ENCODE measurements around the gene STARD6. TPM values are rescaled to one million over a fixed set of nuclear protein-coding genes. Genes with fewer than 3 reads are reported as not detected.
"Not testable (repeated sequence)": the region's sequence is repeated elsewhere in the genome, so short reads cannot be mapped to it uniquely, and the experiment has no call there.

Gene STARD6
- not detected in 2 replicates for total RNA-seq

GRCh38 chr18:54357660-54358494, at the start of gene STARD6, which contains the start of gene C18orf54:
STARD6 (minus strand) TSS chr18:54357858; CDS start chr18:54354573, 3,285 bp downstream.
C18orf54 (plus strand) TSS chr18:54357906; CDS start chr18:54360573, 2,667 bp downstream.
- no peaks in the 10 kb centered on the region for H3K27me3 Mint-ChIP-seq
- peak within 1 kb of the TSS; percentile 100 for H3K27ac Mint-ChIP-seq
- H3K4me1 Mint-ChIP-seq, result peaks cover 25% of the 10 kb centered on the region
- peak; percentile 98 for DNase-seq
- H3K36me3 Mint-ChIP-seq (ENCODE audit: low read depth), result peaks cover 21% of the 10 kb centered on the region
- intact Hi-C loops (cut with micrococcal nuclease), result loop anchor here (1.0 to 10.0 kb wide), 6 partner anchors 31 to 423 kb away; partner anchors contain the start of genes MBD2 and POLI
- H3K4me3 Mint-ChIP-seq, result peak within 1 kb of the TSS; percentile 99
- H3K9me3 Mint-ChIP-seq, result no peaks in the 10 kb centered on the region

- Mint-ChIP-seq H3K36me3 (ENCODE audit: low read depth) (no peaks in the 10 kb centered on the region), H3K4me1 (no peaks in the 10 kb centered on the region), H3K9me3 (no peaks in the 10 kb centered on the region), H3K27ac (no peak overlapping the region), H3K27me3 (peaks cover 18% of the 10 kb centered on the region), H3K4me3 (no peak overlapping the region)
- no peak for DNase-seq
- intact Hi-C loops (cut with micrococcal nuclease), result no loop called here
Observed at GRCh38 chr18:54405290-54405689, 47.6 kb upstream of the STARD6 start.

GRCh38 chr18:54396760-54397159, 39.1 kb upstream of the STARD6 start:
- peaks cover 1% of the 10 kb centered on the region for H3K4me1 Mint-ChIP-seq
- intact Hi-C loops (cut with micrococcal nuclease), result no loop called here
- H3K36me3 Mint-ChIP-seq (ENCODE audit: low read depth), result no peaks in the 10 kb centered on the region
- H3K9me3 Mint-ChIP-seq, result no peaks in the 10 kb centered on the region
- H3K4me3 Mint-ChIP-seq, result no peak overlapping the region
- peaks cover 20% of the 10 kb centered on the region for H3K27me3 Mint-ChIP-seq
- no peak overlapping the region for H3K27ac Mint-ChIP-seq
- DNase-seq, result no peak

- Mint-ChIP-seq H3K9me3 (no peaks in the 10 kb centered on the region), H3K4me3 (no peak overlapping the region), H3K36me3 (ENCODE audit: low read depth) (no peaks in the 10 kb centered on the region), H3K4me1 (peaks cover 20% of the 10 kb centered on the region), H3K27me3 (peaks cover 20% of the 10 kb centered on the region), H3K27ac (no peak overlapping the region)
- intact Hi-C loops (cut with micrococcal nuclease), result loop anchor here (2.0 kb wide), 1 partner anchor 589 kb away; no protein-coding TSS in a partner anchor
- DNase-seq, result no peak
Observed at GRCh38 chr18:54393648-54394294, 36.1 kb upstream of the STARD6 start.

- intact Hi-C loops (cut with micrococcal nuclease), result loop anchor here (1.0 to 2.0 kb wide), 3 partner anchors 169 to 590 kb away; no protein-coding TSS in a partner anchor
- H3K27me3 Mint-ChIP-seq, result peaks cover 18% of the 10 kb centered on the region
- no peak overlapping the region for H3K27ac Mint-ChIP-seq
- no peaks in the 10 kb centered on the region for H3K9me3 Mint-ChIP-seq
- peak; percentile 70 for DNase-seq
- H3K4me3 Mint-ChIP-seq, result no peak overlapping the region
- H3K4me1 Mint-ChIP-seq, result peaks cover 27% of the 10 kb centered on the region
- H3K36me3 Mint-ChIP-seq (ENCODE audit: low read depth), result no peaks in the 10 kb centered on the region
Observed at GRCh38 chr18:54392543-54393023, 34.9 kb upstream of the STARD6 start.

- intact Hi-C loops (cut with micrococcal nuclease), result no loop called here
- Mint-ChIP-seq H3K27ac (no peak overlapping the region), H3K4me1 (peaks cover 25% of the 10 kb centered on the region), H3K36me3 (ENCODE audit: low read depth) (peaks cover 2% of the 10 kb centered on the region), H3K27me3 (peaks cover 12% of the 10 kb centered on the region), H3K9me3 (no peaks in the 10 kb centered on the region), H3K4me3 (no peak overlapping the region)
- no peak for DNase-seq
Observed at GRCh38 chr18:54390838-54391237, 33.2 kb upstream of the STARD6 start.

GRCh38 chr18:54389143-54389505, 31.5 kb upstream of the STARD6 start:
- intact Hi-C loops (cut with micrococcal nuclease), result loop anchor here (2.0 kb wide), 1 partner anchor 30 kb away; no protein-coding TSS in a partner anchor
- H3K27me3 Mint-ChIP-seq, result peaks cover 5% of the 10 kb centered on the region
- no peak overlapping the region for H3K4me3 Mint-ChIP-seq
- H3K27ac Mint-ChIP-seq, result no peak overlapping the region
- DNase-seq, result no peak
- peaks cover 2% of the 10 kb centered on the region for H3K36me3 Mint-ChIP-seq (ENCODE audit: low read depth)
- peaks cover 25% of the 10 kb centered on the region for H3K4me1 Mint-ChIP-seq
- no peaks in the 10 kb centered on the region for H3K9me3 Mint-ChIP-seq

GRCh38 chr18:54388203-54389142, 30.8 kb upstream of the STARD6 start:
- Mint-ChIP-seq H3K36me3 (ENCODE audit: low read depth) (peaks cover 2% of the 10 kb centered on the region), H3K4me1 (peaks cover 25% of the 10 kb centered on the region), H3K4me3 (peak overlapping the region; percentile 5), H3K27me3 (peaks cover 3% of the 10 kb centered on the region), H3K9me3 (no peaks in the 10 kb centered on the region), H3K27ac (no peak overlapping the region)
- peak; percentile 77 for DNase-seq
- intact Hi-C loops (cut with micrococcal nuclease), result loop anchor here (2.0 kb wide), 1 partner anchor 30 kb away; no protein-coding TSS in a partner anchor

GRCh38 chr18:54387631-54388030, 30.0 kb upstream of the STARD6 start:
- no peaks in the 10 kb centered on the region for H3K9me3 Mint-ChIP-seq
- H3K4me3 Mint-ChIP-seq, result no peak overlapping the region
- H3K36me3 Mint-ChIP-seq (ENCODE audit: low read depth), result peaks cover 2% of the 10 kb centered on the region
- H3K27me3 Mint-ChIP-seq, result no peaks in the 10 kb centered on the region
- peaks cover 25% of the 10 kb centered on the region for H3K4me1 Mint-ChIP-seq
- no peak for DNase-seq
- no peak overlapping the region for H3K27ac Mint-ChIP-seq
- intact Hi-C loops (cut with micrococcal nuclease), result loop anchor here (2.0 kb wide), 1 partner anchor 29 kb away; no protein-coding TSS in a partner anchor

- DNase-seq; H3K36me3 Mint-ChIP-seq (ENCODE audit: low read depth); H3K27ac Mint-ChIP-seq; intact Hi-C loops (cut with micrococcal nuclease); H3K9me3 Mint-ChIP-seq; H3K27me3 Mint-ChIP-seq; H3K4me3 Mint-ChIP-seq: not testable (repeated sequence)
- H3K4me1 Mint-ChIP-seq, result peaks cover 25% of the 10 kb centered on the region
Observed at GRCh38 chr18:54386800-54387495, 29.3 kb upstream of the STARD6 start.

- H3K27me3 Mint-ChIP-seq, result no peaks in the 10 kb centered on the region
Observed at GRCh38 chr18:54386043-54386442, 28.4 kb upstream of the STARD6 start.

GRCh38 chr18:54382733-54383252, 25.1 kb upstream of the STARD6 start:
- no peaks in the 10 kb centered on the region for H3K9me3 Mint-ChIP-seq
- H3K27me3 Mint-ChIP-seq, result no peaks in the 10 kb centered on the region
- intact Hi-C loops (cut with micrococcal nuclease), result no loop called here
- no peak overlapping the region for H3K27ac Mint-ChIP-seq
- no peaks in the 10 kb centered on the region for H3K4me1 Mint-ChIP-seq
- DNase-seq, result no peak
- H3K36me3 Mint-ChIP-seq (ENCODE audit: low read depth), result peaks cover 10% of the 10 kb centered on the region
- H3K4me3 Mint-ChIP-seq, result no peak overlapping the region

More at GRCh38 chr18:54386043-54386442, 28.4 kb upstream of the STARD6 start:
- intact Hi-C loops (cut with micrococcal nuclease), result no loop called here
- no peak for DNase-seq
- peaks cover 22% of the 10 kb centered on the region for H3K4me1 Mint-ChIP-seq
- H3K36me3 Mint-ChIP-seq (ENCODE audit: low read depth), result peaks cover 8% of the 10 kb centered on the region
- H3K4me3 Mint-ChIP-seq, result no peak overlapping the region
- no peak overlapping the region for H3K27ac Mint-ChIP-seq
- H3K9me3 Mint-ChIP-seq, result no peaks in the 10 kb centered on the region

Data from activated CD4-positive, alpha-beta T cell treated with anti-CD3 and anti-CD28 coated beads, Interleukin-2, amount 10 ng/mL, durations not matched to agents 24 days and 14 days (primary cell).